Ascending aorta (tissue), 2 donors: ENCODE data around the gene NKX2-4. TPM values are rescaled to one million over a fixed set of nuclear protein-coding genes. Genes with fewer than 3 reads are reported as not detected.

Source experiments
- DNase-seq, 2 donors: peaks; one replicate each; pipeline ENCODE4 v3.0.0-alpha.2; 2019; ENCODE audit warnings: low spot score in 2 of 2
- H3K27ac ChIP-seq, 2 donors: fragments of 200-600 bp; sonication (generic); one replicate each; pipeline ENCODE4 v1.5.1; 2016 to 2017; ENCODE audit warnings: mild to moderate bottlenecking in 1 of 2
- H3K27me3 ChIP-seq: fragments of 200-600 bp; sonication (generic); one replicate; pipeline ENCODE4 v1.5.1; 2017
- H3K36me3 ChIP-seq, 2 donors: fragments of 200-600 bp; sonication (generic); one replicate each; pipeline ENCODE4 v1.5.1; 2016
- H3K4me1 ChIP-seq, 2 donors: fragments of 200-600 bp; sonication (generic); one replicate each; pipeline ENCODE4 v1.5.1; 2016 to 2017; ENCODE audit warnings: mild to moderate bottlenecking in 1 of 2
- H3K4me3 ChIP-seq, 2 donors: fragments of 200-600 bp; sonication (generic); one replicate each; pipeline ENCODE4 v1.5.1; 2016 to 2017; ENCODE audit warnings: mild to moderate bottlenecking in 1 of 2
- H3K9me3 ChIP-seq, 2 donors: fragments of 200-600 bp; sonication (generic); one replicate each; pipeline ENCODE4 v1.5.1; 2016
- CTCF ChIP-seq, 3 experiments: fragments of 200-600 bp in 2 of 3; fragments of 450-650 bp in 1 of 3; sonication (generic) in 2 of 3; IDR thresholded peaks; one replicate each; pipeline ENCODE4 v1.5.1; 2016 to 2019; ENCODE audit warnings: antibody characterized with exemption in 3 of 3, mild to moderate bottlenecking in 1 of 3, moderate library complexity in 1 of 3
- intact Hi-C: fragments of 100-400 bp; cut with DNase I; formaldehyde crosslinking; loops from one replicate; pipeline ENCODE4 v1.15.1; 2023
- total RNA-seq: library from RNA; depleted of rRNA; stranded (reverse); fragments of >200 nt; gene quantifications from one replicate; pipeline ENCODE4 v1.1.0, GENCODE V29; 2016

The NKX2-4 gene
- total RNA-seq, 1 donor from 2014 or later: not detected

GRCh38 chr20:21356386-21356785 is 40.9 kb downstream of the NKX2-4 start:
- intact Hi-C loops: no loop called here
- H3K9me3 ChIP-seq: no peaks in the 10 kb centered on the region
- DNase-seq: no peak
- H3K27ac ChIP-seq: no peak overlapping the region
- no peaks in the 10 kb centered on the region for H3K4me1 ChIP-seq
- H3K4me3 ChIP-seq: no peak overlapping the region
- H3K27me3 ChIP-seq: no peaks in the 10 kb centered on the region
- TF ChIP-seq CTCF (IDR thresholded peaks at IDR 0.05): no peak
- H3K36me3 ChIP-seq: peaks cover 28 to 53% of the 10 kb centered on the region in 2 donors

- no peak overlapping the region for H3K27ac ChIP-seq
- H3K4me3 ChIP-seq: no peak overlapping the region
- no peak for TF ChIP-seq CTCF (IDR thresholded peaks at IDR 0.05)
- H3K4me1 ChIP-seq: no peaks in the 10 kb centered on the region
- intact Hi-C loops: no loop called here
- no peaks in the 10 kb centered on the region for H3K27me3 ChIP-seq
- H3K36me3 ChIP-seq: peaks cover 28 to 50% of the 10 kb centered on the region in 2 donors
- DNase-seq: no peak
- H3K9me3 ChIP-seq: no peaks in the 10 kb centered on the region
Observed at GRCh38 chr20:21355981-21356380, 41.3 kb downstream of the NKX2-4 start.

DNA sequence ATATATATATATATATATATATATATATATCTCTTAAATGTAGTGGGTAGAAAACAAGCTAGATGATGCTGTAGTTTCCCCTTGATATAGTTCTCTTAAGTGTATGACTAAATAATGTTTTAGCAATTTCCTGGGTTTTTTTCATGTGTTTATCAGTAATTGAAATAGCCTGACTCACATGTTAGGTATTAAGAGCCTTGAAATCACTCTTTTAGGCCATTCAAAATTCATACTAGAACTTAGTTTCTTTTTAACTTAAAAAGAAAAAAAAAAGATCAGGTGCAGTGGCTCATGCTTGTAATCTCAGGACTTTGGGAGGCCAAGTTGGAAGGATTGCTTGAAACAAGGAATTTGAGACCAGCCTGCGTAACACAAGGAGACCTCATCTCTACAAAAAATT is 44.1 kb downstream of the NKX2-4 start:
- H3K4me1 ChIP-seq: no peaks in the 10 kb centered on the region
- DNase-seq: no peak
- no peak overlapping the region for H3K4me3 ChIP-seq
- H3K27me3 ChIP-seq: no peaks in the 10 kb centered on the region
- H3K36me3 ChIP-seq: peaks cover 38 to 45% of the 10 kb centered on the region in 2 donors
- H3K9me3 ChIP-seq: no peaks in the 10 kb centered on the region
- TF ChIP-seq CTCF (IDR thresholded peaks at IDR 0.05): no peak
- intact Hi-C loops: no loop called here
- no peak overlapping the region for H3K27ac ChIP-seq

GRCh38 chr20:21352703-21353102 is 44.6 kb downstream of the NKX2-4 start:
- H3K4me1 ChIP-seq: no peaks in the 10 kb centered on the region
- TF ChIP-seq CTCF (IDR thresholded peaks at IDR 0.05): no peak
- peaks cover 36 to 45% of the 10 kb centered on the region in 2 donors for H3K36me3 ChIP-seq
- no peaks in the 10 kb centered on the region for H3K27me3 ChIP-seq
- no peak overlapping the region for H3K4me3 ChIP-seq
- DNase-seq: no peak
- intact Hi-C loops: no loop called here
- no peaks in the 10 kb centered on the region for H3K9me3 ChIP-seq
- no peak overlapping the region for H3K27ac ChIP-seq

Other genes with a start within 250 kb of the NKX2-4 start
- gene XRN2, start 94.2 kb downstream of the NKX2-4 start, total RNA-seq: 19.5 TPM
- not detected for gene NKX2-2, start 116.5 kb upstream of the NKX2-4 start, total RNA-seq